ENCODE data around the gene RGS17.

The RGS17 gene

DNA sequence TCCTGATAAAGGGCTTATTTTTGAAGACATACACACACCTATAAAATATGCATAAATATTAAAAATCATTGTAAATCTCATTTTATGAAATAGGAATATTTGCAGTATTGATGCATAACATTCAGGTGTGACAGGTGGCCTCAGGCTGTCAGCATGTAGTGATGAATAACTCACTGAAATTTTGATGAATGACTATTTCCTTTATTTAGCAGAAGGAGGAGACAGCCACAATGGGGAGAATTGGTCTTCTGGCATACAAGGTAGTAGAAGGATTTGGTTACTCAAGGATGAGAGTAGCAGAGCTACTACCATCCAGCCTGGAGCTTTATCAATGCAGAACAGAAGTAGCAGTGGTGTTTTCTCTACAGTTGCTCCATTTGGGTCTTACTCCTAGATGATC, 47.2 kb downstream of the RGS17 start:
- no peak for DNase-seq (ENCODE audit: low read depth)

DNA sequence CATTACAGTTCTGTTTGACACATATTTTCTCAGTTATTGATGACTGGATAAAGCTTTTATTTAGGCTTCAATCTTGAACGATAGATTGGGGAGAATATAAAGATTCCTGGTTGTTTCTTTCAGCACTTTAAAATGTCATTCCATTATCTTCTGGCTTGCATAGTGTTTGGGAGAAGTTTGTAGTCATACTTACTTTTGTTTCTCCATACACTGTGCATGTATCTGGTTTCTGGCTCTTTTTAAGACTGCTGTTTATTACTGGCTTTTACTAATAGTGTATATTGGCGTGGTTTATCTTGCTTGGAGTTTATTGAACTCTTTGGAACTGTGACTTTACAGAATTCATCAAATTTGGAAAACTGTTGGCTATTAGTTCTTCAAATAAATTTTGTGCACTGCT, 49.2 kb downstream of the RGS17 start:
- no peak for DNase-seq (ENCODE audit: low read depth)

DNA sequence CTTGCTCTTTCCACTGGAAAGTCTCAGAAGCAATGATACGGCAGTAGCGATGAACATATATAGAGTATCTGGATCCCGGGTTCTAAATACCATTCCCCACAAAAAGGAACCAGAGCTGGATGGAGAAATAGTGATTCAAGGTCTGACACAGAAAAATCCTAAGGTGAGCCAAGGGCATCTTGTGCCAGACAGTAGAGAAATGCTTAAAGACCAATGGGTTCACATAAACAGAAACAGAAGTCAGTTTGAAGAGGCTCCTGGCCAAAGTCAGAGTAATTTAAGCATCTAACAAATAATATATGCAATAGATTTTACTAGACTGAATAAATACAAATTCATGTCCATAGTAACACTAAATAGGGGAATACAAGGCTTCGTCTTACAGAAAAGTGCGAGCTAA, 54.7 kb downstream of the RGS17 start:
- no peak for DNase-seq (ENCODE audit: low read depth)

DNA sequence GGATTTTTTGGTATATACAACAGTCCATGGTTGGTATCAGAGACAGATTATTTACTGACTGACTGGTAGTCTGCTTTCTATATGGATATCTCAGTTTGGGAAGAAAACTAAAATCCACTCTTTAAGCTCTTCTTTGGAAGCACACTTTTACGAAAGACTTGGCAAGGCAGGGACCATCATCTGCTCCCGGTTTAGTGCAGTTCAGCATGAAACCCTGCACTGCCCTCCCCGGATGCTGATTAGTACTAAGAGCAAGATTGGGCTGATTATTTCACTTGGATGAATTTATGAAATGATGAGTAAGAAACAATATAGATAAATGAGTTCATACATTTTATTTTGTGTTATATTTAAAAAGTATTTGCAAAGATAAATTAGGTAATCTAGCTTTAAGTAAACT, 56.3 kb downstream of the RGS17 start:
- no peak for DNase-seq (ENCODE audit: low read depth)

DNA sequence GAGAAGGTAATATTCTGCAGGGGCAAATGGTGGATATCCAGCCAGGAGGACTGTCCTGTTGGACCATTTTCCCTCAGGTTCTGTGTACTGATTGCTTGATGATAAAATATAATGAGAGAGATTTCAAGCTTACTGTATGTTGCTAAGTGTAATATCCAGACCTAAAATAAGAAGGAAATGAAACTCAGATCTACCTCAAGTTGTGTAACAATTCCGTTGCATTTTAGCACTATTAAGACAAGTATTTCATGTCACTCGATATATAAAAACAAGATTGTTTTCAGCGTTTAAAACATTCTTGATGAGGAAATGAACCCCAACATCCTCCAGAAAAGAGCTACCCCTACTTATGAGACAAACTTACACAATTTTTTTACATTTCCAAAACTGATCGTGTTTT, 57.2 kb downstream of the RGS17 start:
- DNase-seq (ENCODE audit: low read depth) = no peak

DNA sequence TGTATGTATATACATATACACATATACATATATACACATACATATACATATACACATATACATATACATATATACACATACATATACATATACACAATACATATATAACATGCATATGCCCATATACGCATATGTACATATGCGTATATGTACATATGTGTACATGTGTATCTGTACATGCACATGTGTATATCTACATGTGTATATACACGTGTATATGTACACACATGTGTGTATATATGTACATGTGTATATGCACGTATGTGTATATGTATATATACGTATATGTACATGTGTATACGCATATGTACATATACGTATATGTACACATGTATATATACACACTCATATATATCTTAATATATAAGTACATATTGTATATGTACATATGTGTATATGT, 60.3 kb downstream of the RGS17 start:
- no peak for DNase-seq (ENCODE audit: low read depth)

DNA sequence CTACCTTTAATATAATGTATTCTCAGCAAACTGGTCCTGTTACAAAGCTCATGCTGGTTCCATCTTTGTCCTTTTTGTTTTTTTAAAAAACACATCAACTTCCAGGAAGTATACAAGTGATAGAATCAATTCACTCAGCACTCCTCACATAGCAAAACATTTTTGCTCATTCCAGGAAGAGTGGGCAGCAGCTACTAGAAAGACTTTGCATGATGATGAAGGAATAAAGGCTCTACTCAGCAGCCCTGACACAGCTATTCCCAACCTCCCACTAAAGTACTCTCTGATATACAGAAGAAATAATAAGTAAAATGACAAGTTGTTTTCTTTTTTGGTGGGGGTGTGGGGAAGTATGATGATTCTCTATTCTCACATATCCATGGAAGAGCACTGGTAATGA, 61.2 kb downstream of the RGS17 start:
- no peak for DNase-seq (ENCODE audit: low read depth)

- DNase-seq (ENCODE audit: low read depth) = no peak
These were observed 65.9 kb downstream of the RGS17 start for GRCh38 chr6:153065222-153065621.

GRCh38 chr6:153063936-153064335, 67.1 kb downstream of the RGS17 start:
- DNase-seq (ENCODE audit: low read depth) = no peak

DNA sequence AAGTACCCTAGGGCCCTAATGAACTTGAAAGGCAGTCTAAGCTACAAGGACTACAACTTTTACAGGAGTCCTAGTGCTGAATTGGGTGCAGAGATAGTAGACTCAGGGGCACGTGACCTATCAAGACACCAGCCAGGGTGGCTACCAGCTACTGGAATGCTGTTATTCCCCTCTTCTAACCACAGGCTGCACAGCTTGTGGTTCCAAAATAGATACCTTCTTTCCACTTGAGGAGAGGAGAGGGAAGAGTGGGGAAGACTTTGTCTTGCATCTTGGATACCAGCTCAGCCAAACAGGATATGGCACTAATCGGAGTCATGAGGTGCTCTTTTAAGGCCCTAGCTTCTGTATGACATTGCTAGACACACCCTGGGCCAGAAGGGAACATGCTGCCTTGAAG, 68.6 kb downstream of the RGS17 start:
- DNase-seq (ENCODE audit: low read depth) = no peak

GRCh38 chr6:153059757-153060156, 71.3 kb downstream of the RGS17 start:
- no peak for DNase-seq (ENCODE audit: low read depth)

- DNase-seq (ENCODE audit: low read depth) = no peak
These were observed 71.8 kb downstream of the RGS17 start for GRCh38 chr6:153059311-153059710.

GRCh38 chr6:153058909-153059308, 72.2 kb downstream of the RGS17 start:
- no peak for DNase-seq (ENCODE audit: low read depth)

DNA sequence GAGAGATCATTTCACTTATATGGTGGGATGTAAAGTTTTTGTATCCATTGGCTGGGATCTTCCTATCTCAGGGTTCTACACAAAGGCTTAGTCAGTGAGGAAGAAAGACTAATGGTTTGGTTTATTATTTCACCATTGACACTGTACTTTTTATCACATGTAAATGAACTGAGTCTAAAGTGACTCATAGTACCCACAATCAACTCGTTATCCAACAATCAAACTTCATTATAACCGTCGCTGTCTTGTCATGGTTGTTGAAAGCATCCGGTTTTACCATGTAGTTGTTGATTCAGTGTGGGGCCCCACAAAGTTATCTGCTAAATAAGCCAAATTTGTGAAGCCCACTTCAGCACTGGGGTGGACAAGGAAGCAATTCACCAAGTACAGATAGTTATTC, 72.8 kb downstream of the RGS17 start:
- no peak for DNase-seq (ENCODE audit: low read depth)

DNA sequence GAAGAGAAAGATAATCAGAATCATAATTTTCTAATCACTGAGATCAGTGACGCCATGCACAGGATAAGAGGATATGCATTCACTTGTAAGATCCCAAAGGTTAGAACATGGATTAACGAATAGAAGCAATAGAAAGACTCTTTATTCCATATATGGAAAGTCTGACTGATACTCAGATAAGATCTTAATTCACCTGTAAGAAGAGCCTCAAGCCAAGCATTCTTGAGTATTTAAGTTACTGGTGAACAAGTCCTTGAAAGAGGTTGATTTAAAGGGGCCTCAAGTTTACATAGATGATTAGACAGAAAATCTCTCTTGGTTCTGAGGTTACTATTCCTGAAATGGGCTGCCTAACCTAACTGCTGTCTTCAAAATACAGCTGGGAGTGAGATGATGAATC, 74.8 kb downstream of the RGS17 start:
- DNase-seq (ENCODE audit: low read depth) = no peak

DNA sequence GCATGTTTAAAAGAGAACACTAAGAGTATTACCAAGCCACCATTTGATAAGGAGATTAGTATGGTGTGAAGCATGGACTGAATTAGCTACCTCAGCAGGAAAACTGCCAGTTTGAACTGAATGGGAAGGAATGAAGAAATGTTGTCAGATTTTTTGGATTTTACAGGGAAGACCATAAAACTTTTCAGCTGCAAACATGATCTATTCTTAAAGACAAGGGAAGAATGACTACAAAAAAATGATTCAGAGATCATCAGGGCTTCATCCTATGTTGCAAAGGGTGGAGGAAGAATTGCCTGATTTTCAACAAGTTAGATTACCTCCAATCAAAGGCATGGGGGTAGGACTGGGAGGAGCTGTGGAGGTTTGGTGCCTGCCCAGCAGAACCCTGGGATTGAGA, 79.3 kb downstream of the RGS17 start:
- no peak for DNase-seq (ENCODE audit: low read depth)

DNA sequence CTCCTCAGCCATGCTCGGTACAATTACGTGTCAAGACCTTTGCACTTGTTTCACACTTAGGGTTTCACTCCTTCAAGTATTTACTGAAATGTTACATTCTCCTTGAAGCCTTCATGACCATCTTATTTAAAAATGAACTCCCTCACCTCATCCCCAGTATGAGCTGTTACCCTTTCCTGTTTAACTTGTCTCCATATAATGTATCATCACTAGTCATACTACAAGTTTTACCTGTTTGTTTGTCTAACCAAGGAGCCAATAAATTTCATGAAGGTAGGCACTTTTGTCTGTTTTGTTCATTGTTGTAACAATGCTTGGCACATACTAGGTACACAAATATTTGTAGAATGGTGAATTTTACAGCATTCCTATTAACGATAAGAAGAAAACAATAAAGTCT, 82.5 kb downstream of the RGS17 start:
- DNase-seq (ENCODE audit: low read depth) = no peak

- no peak for DNase-seq (ENCODE audit: low read depth)
These were observed 83.7 kb downstream of the RGS17 start for GRCh38 chr6:153047386-153047785.

GRCh38 chr6:153045271-153045670, 85.8 kb downstream of the RGS17 start:
- no peak for DNase-seq (ENCODE audit: low read depth)

- DNase-seq (ENCODE audit: low read depth) = no peak
These were observed 86.8 kb downstream of the RGS17 start for GRCh38 chr6:153044295-153044694.

DNA sequence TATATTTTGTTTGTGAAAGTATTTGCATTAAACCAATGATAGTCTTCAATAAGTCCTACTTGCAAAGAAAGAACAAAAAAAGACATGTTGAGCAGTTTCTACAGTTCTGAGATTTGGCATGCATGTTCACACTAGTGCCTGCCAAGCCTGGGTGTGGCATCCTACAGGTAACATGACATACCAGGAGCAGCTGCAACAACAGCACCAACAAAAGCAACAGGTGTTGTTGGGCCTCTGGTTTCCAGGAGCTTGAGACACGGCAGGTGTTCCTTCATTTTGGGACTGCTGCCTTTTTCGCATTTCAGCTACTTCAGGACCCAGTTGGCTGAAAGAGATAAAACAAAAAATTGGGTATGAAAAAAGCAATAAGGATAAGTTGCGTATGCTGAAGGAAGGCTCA, 87.4 kb downstream of the RGS17 start:
- DNase-seq (ENCODE audit: low read depth) = no peak

GRCh38 chr6:153038378-153039057, 92.6 kb downstream of the RGS17 start:
- no peak for DNase-seq (ENCODE audit: low read depth)

GRCh38 chr6:153034139-153034538, 96.9 kb downstream of the RGS17 start:
- no peak for DNase-seq (ENCODE audit: low read depth)

DNA sequence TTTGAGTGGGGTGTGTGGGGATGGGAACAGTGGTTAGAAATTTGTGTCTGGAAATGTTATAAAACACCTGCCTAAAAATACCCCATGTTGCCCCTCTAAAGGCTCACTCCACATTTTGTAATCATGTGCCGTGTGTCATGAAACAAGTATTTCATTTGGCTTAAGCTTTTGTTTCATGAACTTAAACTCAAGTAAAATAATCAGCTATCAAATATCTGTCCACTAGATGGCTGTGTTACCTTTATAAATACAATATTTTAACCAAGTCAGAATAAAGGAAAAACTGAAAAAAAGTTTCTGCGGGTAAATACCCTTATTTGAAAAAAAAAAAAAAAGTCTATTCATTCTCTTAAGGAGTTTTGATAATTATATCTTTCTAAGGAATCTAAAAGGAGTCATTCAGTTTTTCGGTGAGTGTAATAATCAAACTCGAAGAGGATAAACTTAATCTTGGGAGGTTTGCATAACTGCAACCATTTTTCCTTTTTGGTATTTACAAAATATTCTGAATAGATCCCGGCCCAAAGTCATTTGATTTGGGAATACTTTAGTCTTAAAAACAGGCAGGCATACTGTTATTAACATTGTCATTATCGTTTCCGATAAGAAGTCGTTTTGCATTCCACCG, 98.7 kb downstream of the RGS17 start:
- peak; percentile 52 for DNase-seq (ENCODE audit: low read depth)
